NCI-H1105 treated with DMSO at 0.1 percent for 48 hours (cell line): ENCODE data around the gene CEACAM5.
"Not testable (repeated sequence)": the region's sequence is repeated elsewhere in the genome, so short reads cannot be mapped to it uniquely, and the experiment has no call there.

ENCODE experiments used
- DNase-seq: peaks from one replicate; lab custom pipeline; 2025; lab: John Stamatoyannopoulos, UW

CEACAM5 gene

GRCh38 chr19:41700381-41701195, 7.8 kb upstream of the CEACAM5 start:
- DNase-seq, result no peak

- DNase-seq, result peak; percentile 5
Measured at GRCh38 chr19:41701401-41702075, 6.9 kb upstream of the CEACAM5 start.

GRCh38 chr19:41702171-41702651, 6.2 kb upstream of the CEACAM5 start:
- DNase-seq, result no peak

- DNase-seq, result no peak
Measured at GRCh38 chr19:41703602-41704293, 4.7 kb upstream of the CEACAM5 start.

GRCh38 chr19:41705393-41706174, 2.8 kb upstream of the CEACAM5 start:
- DNase-seq, result no peak

GRCh38 chr19:41706741-41707501, 1.5 kb upstream of the CEACAM5 start:
- peak; percentile 12 for DNase-seq

- no peak for DNase-seq
Measured at GRCh38 chr19:41707502-41707812, 969 bp upstream of the CEACAM5 start.

DNA sequence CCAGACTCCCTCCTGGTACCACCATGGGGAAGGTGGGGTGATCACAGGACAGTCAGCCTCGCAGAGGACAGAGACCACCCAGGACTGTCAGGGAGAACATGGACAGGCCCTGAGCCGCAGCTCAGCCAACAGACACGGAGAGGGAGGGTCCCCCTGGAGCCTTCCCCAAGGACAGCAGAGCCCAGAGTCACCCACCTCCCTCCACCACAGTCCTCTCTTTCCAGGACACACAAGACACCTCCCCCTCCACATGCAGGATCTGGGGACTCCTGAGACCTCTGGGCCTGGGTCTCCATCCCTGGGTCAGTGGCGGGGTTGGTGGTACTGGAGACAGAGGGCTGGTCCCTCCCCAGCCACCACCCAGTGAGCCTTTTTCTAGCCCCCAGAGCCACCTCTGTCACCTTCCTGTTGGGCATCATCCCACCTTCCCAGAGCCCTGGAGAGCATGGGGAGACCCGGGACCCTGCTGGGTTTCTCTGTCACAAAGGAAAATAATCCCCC, 505 bp upstream of the CEACAM5 start:
- DNase-seq, result no peak

- DNase-seq, result not testable (repeated sequence)
Measured at GRCh38 chr19:41709516-41709915, 1.1 kb downstream of the CEACAM5 start.

GRCh38 chr19:41709951-41710645, 1.7 kb downstream of the CEACAM5 start:
- DNase-seq, result no peak

DNA sequence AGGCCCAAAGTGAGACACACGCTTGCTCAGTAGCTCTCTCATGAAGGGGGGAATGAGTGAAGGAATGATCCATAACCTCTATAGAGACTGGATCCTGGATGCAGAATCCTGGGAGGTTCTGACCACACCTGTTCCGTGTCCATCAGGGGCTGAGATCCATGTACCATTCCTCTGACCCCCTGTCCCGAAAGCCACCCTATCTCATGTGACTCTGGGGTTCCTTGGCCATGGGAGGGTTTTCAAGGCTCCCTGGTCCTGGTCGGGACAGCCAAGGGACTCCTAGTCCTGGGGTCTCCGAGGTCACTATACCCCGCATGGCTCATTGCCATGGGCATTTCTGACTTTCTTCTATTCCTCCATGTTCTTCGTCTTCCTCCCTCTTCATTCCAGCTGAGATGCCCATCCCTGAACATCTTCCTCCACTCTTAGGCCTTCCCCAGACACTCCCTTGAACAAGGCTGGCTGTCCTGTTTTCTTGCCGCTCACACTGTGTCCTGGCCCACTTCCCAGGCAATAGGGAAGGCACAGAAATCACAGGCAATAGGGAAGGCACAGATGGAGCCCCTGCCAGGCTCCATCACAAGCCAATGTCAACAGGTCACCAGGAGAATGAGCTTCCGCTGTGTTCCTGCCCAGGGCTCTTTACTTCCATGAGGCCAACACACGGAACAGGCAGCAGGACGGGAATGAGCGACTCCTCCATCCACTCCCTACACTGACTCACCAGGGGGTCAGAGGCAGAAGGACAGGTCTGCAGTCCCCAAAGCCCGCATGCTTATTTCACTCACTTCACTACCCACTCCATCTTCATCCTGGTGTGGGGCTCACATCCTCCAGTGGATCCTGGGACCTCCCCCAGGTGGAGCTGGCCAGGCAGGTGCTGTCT, 3.2 kb downstream of the CEACAM5 start:
- no peak for DNase-seq

DNA sequence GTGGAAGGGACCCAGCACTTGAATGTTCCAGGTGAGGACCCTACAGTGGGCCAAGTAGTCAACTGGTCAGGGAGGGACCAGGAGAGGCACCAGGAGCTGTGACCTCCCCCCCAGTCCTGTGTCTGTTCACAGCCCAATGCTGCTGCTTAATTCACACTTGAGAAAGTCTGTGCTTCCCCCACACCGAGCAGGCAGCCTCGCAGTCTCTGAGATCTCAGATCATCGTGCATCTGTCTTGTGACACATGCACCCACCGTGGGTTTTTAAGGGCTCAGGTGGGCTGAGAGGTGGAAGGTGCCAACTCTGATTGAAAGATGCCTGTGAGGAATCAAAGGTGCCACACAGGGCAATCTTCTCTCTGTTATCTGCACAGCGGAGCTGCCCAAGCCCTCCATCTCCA, 6.2 kb downstream of the CEACAM5 start:
- DNase-seq, result no peak

GRCh38 chr19:41718761-41719160, 10.3 kb downstream of the CEACAM5 start:
- no peak for DNase-seq

DNA sequence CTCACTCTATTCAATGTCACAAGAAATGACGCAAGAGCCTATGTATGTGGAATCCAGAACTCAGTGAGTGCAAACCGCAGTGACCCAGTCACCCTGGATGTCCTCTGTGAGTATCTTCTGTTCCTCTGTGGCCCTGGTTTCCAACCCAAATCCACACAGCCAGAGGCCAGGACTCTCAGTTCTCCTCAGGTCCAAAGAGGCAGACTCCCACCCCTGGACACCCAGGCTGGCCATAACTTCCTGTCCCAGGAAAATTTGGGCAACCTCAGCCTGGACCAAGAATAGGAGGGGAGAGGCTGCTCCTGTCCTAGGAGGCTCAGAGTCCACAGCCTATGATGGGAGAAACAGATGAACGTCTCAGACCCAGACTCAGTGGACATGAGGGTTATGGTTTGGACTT, 11.7 kb downstream of the CEACAM5 start:
- DNase-seq, result no peak

DNA sequence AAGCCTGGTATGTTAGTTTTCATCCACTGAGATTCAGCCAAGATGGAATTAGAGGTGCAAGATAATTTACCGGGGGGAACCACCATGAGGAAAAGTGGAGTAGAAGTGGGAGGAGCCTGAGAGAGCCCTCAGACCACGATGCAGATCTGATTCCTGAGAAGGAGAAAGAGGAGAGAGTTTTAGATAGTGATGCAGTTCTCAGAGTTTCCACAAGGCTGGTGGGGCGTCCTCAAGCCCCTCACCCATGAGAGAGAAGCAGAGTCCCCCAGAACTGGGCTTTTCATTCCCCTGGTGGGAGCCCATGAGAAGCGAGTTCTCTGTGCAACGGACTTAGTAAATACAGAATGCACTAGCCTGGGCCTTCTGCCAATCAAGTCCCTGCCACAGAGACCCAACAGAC, 18.1 kb downstream of the CEACAM5 start:
- no peak for DNase-seq

DNA sequence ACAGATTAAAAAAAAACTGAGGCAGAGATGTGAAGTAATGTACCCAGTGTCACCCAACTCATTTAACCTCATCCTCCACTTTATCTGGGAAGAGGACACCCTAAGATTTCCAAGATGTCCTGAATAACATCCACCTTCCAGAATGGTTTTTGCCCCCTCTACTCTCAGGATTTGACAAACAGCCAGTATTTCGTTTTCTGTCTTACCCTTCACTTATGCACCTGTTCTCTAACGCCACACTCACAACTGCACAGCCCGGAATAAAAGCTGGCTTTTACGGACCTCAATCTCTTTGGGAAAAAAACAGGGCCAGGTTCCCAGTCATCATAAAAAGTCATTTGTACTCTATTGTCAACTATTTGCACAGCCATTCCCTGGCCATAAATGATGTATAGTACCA, 25.7 kb downstream of the CEACAM5 start:
- DNase-seq, result no peak

DNA sequence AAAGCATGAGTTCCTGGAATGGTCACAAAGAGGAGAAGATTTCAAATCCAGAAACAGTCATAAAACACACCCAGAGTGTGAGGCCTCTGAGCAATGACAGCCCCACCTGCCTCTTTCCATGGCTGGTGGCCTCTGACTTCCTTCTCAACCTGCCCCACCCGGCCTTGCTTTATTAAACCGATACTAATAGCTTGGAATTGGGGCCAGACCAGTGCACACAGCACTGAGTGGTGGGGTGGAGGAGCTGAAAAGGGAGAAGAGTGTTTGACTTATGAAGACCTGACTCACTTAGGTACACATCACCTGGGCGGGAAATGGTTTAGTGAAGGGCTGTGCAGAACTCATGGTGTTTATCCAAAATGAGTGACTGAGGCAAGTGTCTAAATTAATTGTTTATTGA, 26.2 kb downstream of the CEACAM5 start:
- no peak for DNase-seq

DNA sequence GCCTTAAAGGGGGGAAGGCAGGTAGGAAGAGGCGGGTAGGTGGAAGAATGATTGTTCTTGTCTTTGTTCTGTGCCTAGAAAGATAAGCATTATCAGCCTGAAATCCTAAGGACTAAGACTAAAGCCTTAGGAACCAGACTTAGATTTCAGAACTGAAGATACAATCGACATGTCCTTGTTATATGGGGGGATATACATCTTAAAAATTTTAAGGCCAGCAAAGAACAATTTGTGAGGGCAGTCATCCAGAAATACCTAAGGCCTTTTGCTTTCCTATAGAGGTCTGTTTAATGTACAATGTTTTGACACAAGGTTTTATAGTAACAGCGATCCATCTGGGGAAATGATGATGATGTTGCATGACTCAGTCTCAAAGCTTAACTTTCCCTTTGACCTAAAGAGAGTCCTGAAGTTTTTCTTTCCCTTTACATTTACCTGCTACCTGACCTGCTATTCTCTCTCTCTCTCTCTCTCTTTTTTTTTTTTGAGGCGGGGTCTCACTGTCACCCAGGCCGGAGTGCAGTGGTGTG, 26.7 kb downstream of the CEACAM5 start:
- no peak for DNase-seq

- DNase-seq, result no peak
Measured at GRCh38 chr19:41739361-41739760, 30.9 kb downstream of the CEACAM5 start.
